NT2/D1 (cell line): ENCODE measurements around the gene UNC50.

ENCODE experiments used
- DNase-seq: peaks from one replicate; pipeline ENCODE4 v3.0.0-alpha.2; 2011; ENCODE audit warnings: low read depth, low spot score
- H3K27me3 ChIP-seq: 2 replicates; pipeline ENCODE4 v1.6.0; 2011; ENCODE audit warnings: mild to moderate bottlenecking; ENCODE audit not compliant: insufficient read length, insufficient read depth
- H3K36me3 ChIP-seq: 2 replicates; pipeline ENCODE4 v1.6.1; 2011; ENCODE audit warnings: mild to moderate bottlenecking, low read length, mixed read lengths; ENCODE audit not compliant: insufficient read depth, insufficient read length
- H3K4me1 ChIP-seq: 2 replicates; pipeline ENCODE4 v1.5.1; 2011; ENCODE audit not compliant: insufficient read depth, insufficient read length
- H3K4me3 ChIP-seq: 2 replicates; pipeline ENCODE4 v1.5.1; 2011; ENCODE audit warnings: low read depth; ENCODE audit not compliant: insufficient read length
- H3K9ac ChIP-seq: 2 replicates; pipeline ENCODE4 v1.6.0; 2011; ENCODE audit warnings: low read depth; ENCODE audit not compliant: insufficient read length
- H3K9me3 ChIP-seq: 2 replicates; pipeline ENCODE4 v1.5.1; 2011; ENCODE audit warnings: mild to moderate bottlenecking, low read length; ENCODE audit not compliant: insufficient read depth
- SUZ12 ChIP-seq: IDR thresholded peaks from 2 replicates; pipeline ENCODE4 v1.6.1; 2011; ENCODE audit not compliant: insufficient read length, insufficient read depth; ENCODE audit errors: extremely low read depth
- YY1 ChIP-seq: IDR thresholded peaks from 2 replicates; pipeline ENCODE4 v1.6.1; 2011; ENCODE audit not compliant: insufficient read length, insufficient read depth
- ZNF274 ChIP-seq: IDR thresholded peaks from 2 replicates; pipeline ENCODE4 v1.6.1; 2011; ENCODE audit warnings: mild to moderate bottlenecking, low read depth, low read length

UNC50 gene

DNA sequence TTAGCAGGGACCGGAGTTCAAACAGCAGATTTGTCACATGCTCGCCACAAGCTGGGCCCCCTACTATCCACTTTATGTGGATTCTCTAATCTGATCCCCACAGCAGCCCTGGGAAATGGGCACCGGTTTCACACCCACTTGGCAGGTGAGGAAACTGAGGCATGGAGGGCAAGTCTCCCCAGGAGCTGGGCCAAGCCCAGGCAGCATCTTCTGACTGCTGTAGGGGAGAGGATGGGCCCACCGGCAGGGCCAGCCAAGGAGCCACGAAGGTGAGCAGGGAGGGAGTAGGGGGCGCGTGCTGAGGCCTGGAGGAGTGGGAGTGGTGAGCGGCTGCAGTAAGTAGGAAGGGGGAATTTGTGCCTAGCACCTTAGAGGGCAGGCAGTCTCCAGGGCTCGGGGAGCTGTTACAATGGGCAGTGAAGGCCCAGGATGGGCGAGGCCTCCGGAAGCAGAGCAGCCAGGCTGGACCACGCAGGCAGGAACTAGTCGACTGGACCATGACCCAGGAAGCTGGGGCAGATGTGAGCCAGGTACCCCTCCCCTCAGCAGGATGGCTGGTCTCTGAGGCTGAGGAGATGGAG, 37.2 kb upstream of the UNC50 start:
- no peak for TF ChIP-seq YY1
- no peak for TF ChIP-seq ZNF274
- no peak for TF ChIP-seq SUZ12
- Histone ChIP-seq H3K4me3 (no peak overlapping the region), H3K9ac (no peak overlapping the region), H3K27me3 (no peaks in the 10 kb centered on the region), H3K9me3 (no peaks in the 10 kb centered on the region), H3K4me1 (no peaks in the 10 kb centered on the region), H3K36me3 (peaks cover 88% of the 10 kb centered on the region)
- DNase-seq: no peak

DNA sequence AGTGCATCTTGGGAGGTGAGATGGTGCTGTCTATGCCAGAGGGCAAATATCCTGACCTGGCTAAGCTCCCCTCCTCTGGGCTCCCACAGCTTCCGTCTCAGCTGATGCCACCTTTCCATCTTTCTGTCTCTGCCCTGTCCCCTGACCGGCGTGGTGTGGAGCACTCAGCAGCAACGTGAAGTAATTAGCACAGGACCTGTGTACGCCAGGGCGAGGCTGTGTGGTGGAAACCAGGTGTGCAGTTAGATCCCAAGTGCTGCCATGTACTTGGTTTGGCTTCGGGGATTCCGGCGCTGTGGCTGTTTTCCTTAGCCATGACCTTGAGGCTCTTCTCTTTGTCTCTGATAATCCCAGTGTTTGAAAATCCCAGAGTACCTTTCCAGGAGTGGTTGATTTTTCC, 36.6 kb upstream of the UNC50 start:
- Histone ChIP-seq H3K9ac (no peak overlapping the region), H3K4me1 (no peaks in the 10 kb centered on the region), H3K4me3 (no peak overlapping the region), H3K27me3 (no peaks in the 10 kb centered on the region), H3K9me3 (no peaks in the 10 kb centered on the region), H3K36me3 (peaks cover 88% of the 10 kb centered on the region)
- TF ChIP-seq ZNF274: no peak
- TF ChIP-seq YY1: no peak
- TF ChIP-seq SUZ12: no peak
- no peak for DNase-seq

DNA sequence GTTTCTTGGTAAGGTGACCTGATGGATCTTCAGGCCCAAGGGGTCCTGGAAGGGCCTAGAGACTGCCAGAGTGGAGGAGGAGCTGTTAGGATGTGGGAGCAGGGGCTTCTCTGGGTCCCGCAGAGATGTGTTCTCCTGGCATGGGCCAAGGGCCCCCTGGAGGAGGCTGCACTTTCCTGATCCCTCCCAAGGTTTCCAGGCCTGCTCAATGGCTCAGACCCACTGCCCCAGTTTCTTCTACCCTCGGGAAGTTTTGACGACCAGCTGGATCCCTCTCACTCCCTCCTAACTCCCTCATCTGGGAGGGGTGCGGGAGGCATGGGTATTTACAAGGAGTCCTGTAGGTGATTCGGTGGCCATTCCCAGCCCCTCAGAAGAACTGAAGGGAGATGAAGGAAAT, 36.2 kb upstream of the UNC50 start:
- peaks cover 88% of the 10 kb centered on the region for H3K36me3 ChIP-seq
- no peak for DNase-seq
- no peaks in the 10 kb centered on the region for H3K27me3 ChIP-seq
- no peak for TF ChIP-seq ZNF274
- TF ChIP-seq YY1: no peak
- TF ChIP-seq SUZ12: no peak
- no peaks in the 10 kb centered on the region for H3K4me1 ChIP-seq
- no peaks in the 10 kb centered on the region for H3K9me3 ChIP-seq
- no peak overlapping the region for H3K4me3 ChIP-seq
- H3K9ac ChIP-seq: no peak overlapping the region

DNA sequence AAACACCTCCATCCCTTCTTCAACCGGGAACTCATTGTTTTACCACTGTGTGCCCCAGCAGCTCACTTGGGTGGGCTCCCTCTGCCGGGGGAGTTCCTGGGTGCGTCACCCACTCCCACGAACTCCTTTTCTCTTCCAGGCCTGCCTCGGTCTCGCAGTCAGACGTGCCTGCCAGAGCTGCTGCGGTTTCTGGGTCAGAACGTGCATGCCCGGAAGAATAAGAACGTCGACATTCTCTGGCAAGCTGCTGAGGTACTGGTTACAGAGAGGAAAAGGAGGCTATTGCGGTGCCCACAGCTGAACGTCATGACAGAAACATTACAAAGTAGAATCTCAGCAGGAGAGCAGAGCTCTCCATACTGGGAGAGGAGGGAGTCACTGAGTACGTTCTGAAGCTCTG, 35.7 kb upstream of the UNC50 start:
- peaks cover 85% of the 10 kb centered on the region for H3K36me3 ChIP-seq
- H3K9me3 ChIP-seq: no peaks in the 10 kb centered on the region
- no peak for TF ChIP-seq YY1
- TF ChIP-seq ZNF274: no peak
- TF ChIP-seq SUZ12: no peak

DNA sequence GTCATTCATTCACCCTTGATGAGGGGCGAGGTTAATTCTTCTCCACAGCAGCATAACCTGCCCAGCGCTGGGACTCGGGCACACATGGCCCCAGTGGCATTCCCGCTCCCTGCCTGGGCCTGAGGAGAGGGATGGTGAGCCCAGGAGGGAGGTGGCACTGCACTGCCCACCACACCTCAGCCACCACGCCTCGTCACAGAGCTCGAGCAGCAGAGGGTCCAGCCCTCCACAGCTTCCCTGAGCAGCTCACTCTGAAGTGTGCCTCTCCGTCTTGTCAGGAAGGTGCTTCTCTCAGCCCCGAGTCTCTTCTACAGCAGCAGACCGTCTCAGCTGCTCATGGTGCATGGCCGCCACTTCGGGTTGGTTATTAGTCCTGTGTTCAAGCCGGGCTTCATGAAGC, 35.0 kb upstream of the UNC50 start:
- Histone ChIP-seq H3K4me3 (no peak overlapping the region), H3K9me3 (no peaks in the 10 kb centered on the region), H3K4me1 (no peaks in the 10 kb centered on the region), H3K36me3 (peaks cover 82% of the 10 kb centered on the region), H3K9ac (no peak overlapping the region), H3K27me3 (no peaks in the 10 kb centered on the region)
- DNase-seq: no peak
- TF ChIP-seq ZNF274 (no peak), YY1 (no peak), SUZ12 (no peak)

More for the DNA sequence above, 35.7 kb upstream of the UNC50 start:
- DNase-seq: no peak
- H3K4me3 ChIP-seq: no peak overlapping the region
- no peaks in the 10 kb centered on the region for H3K27me3 ChIP-seq
- no peaks in the 10 kb centered on the region for H3K4me1 ChIP-seq
- H3K9ac ChIP-seq: no peak overlapping the region

DNA sequence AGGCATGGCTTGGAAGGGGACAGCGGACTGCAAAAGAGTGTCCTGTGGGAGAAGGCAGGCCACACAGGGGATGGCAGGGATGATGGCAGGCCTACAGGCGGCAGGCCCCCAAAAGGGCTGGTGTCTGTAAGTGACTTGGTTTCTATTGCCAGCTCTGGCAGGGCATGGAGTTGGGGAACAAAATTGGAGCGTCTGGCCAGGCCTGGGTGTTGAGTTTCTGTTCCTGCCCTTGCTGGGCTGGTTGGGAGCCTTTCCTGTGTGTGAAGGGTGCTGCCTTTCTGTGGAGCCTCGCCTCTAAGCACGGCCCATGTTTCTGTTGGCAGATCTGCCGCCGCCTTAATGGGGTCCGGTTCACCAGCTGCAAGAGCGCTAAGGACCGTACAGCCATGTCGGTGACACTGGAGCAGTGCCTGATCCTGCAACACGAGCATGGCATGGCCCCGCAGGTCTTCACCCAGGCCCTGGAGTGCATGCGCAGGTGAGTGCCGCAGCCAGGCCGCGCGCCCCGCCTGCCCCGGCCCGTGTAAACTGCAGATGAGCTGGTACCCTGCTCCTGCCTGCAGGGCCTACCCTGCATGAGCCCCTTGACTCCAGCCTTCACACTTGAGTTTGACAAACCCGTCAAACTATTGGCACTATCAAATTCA, 31.6 kb upstream of the UNC50 start:
- H3K4me1 ChIP-seq: no peaks in the 10 kb centered on the region
- no peaks in the 10 kb centered on the region for H3K27me3 ChIP-seq
- no peak overlapping the region for H3K4me3 ChIP-seq
- no peaks in the 10 kb centered on the region for H3K9me3 ChIP-seq
- no peak for DNase-seq
- TF ChIP-seq YY1: no peak
- no peak for TF ChIP-seq SUZ12
- no peak for TF ChIP-seq ZNF274
- no peak overlapping the region for H3K9ac ChIP-seq
- H3K36me3 ChIP-seq: peaks cover 62% of the 10 kb centered on the region

DNA sequence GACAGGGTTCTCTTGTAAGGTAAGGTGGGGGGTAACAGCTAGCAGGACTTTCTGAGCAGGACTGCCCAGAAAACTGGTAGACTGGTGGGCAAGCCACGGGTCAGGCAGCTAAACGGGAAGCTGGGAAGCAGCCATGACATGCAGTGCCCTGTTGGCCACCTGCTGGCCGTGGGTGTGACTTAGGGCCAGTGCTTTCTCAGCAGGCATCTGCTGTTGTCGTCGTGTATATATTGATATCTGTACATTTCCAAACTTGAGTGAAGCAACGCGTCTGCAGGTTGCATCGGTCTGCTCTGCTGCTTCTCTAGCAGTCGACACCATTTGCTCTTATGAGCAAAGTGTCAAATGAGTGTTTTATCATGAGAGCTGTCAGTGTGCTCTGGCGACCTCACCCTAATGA, 31.1 kb upstream of the UNC50 start:
- Histone ChIP-seq H3K9ac (no peak overlapping the region), H3K4me1 (no peaks in the 10 kb centered on the region), H3K4me3 (no peak overlapping the region), H3K27me3 (no peaks in the 10 kb centered on the region), H3K36me3 (peaks cover 60% of the 10 kb centered on the region), H3K9me3 (no peaks in the 10 kb centered on the region)
- no peak for TF ChIP-seq ZNF274
- no peak for TF ChIP-seq SUZ12
- no peak for TF ChIP-seq YY1
- DNase-seq: no peak
